KMS-11 (cell line): Measurements from ENCODE around the gene KCTD1.

ENCODE experiments used
- H2AFZ ChIP-seq: fragments of 200-600 bp; sonication (generic); 2 replicates; pipeline ENCODE4 v1.6.1; 2016; ENCODE audit warnings: antibody characterized with exemption, mixed run types, low read depth
- H3K27ac ChIP-seq: fragments of 200-600 bp; sonication (generic); 2 replicates; pipeline ENCODE4 v1.6.1; 2016; ENCODE audit warnings: mild to moderate bottlenecking, mixed run types
- H3K27me3 ChIP-seq: fragments of 200-600 bp; sonication (generic); 2 replicates; pipeline ENCODE4 v1.6.1; 2017; ENCODE audit warnings: mild to moderate bottlenecking, low read depth, mixed run types, moderate library complexity; ENCODE audit not compliant: insufficient read depth
- H3K36me3 ChIP-seq: fragments of 200-600 bp; sonication (generic); 2 replicates; pipeline ENCODE4 v1.6.1; 2017; ENCODE audit warnings: mild to moderate bottlenecking, mixed run types; ENCODE audit not compliant: insufficient read depth
- H3K4me1 ChIP-seq: fragments of 200-600 bp; sonication (generic); 2 replicates; pipeline ENCODE4 v1.6.1; 2016; ENCODE audit warnings: mild to moderate bottlenecking, low read depth, mixed run types; ENCODE audit not compliant: poor library complexity, severe bottlenecking
- H3K4me2 ChIP-seq: fragments of 200-600 bp; sonication (generic); 2 replicates; pipeline ENCODE4 v1.7.0; 2016; ENCODE audit warnings: mild to moderate bottlenecking, mixed run types
- H3K4me3 ChIP-seq: fragments of 200-600 bp; sonication (generic); IDR thresholded peaks from 2 replicates; pipeline ENCODE4 v1.6.1; 2017; ENCODE audit warnings: low read depth, low read length, mixed read lengths; ENCODE audit not compliant: insufficient read depth
- H3K79me2 ChIP-seq: fragments of 200-600 bp; sonication (generic); 2 replicates; pipeline ENCODE4 v1.6.1; 2016; ENCODE audit warnings: low read depth, mixed run types; ENCODE audit not compliant: insufficient read depth
- H3K9ac ChIP-seq: fragments of 200-600 bp; sonication (generic); 2 replicates; pipeline ENCODE4 v1.6.1; 2016; ENCODE audit warnings: mild to moderate bottlenecking, mixed run types
- H4K20me1 ChIP-seq: fragments of 200-600 bp; sonication (generic); 2 replicates; pipeline ENCODE4 v1.6.1; 2016; ENCODE audit warnings: mild to moderate bottlenecking, mixed run types; ENCODE audit not compliant: insufficient read depth
- TF ChIP-seq, protein P1 (sequence below): fragments of 200-600 bp; sonication (generic); conservative IDR thresholded peaks from 2 replicates; pipeline ENCODE4 v1.6.1; 2017; ENCODE audit warnings: low read depth, mild to moderate bottlenecking, antibody characterized with exemption, low read length, moderate library complexity, mixed read lengths

The KCTD1 gene

GRCh38 chr18:26455639-26456038 lies 92.7 kb downstream of the KCTD1 start:
- no peaks in the 10 kb centered on the region for H4K20me1 ChIP-seq
- no peaks in the 10 kb centered on the region for H3K27me3 ChIP-seq
- H3K27ac ChIP-seq = no peak overlapping the region
- H3K4me3 ChIP-seq = no peak overlapping the region
- H3K4me1 ChIP-seq = peaks cover 40% of the 10 kb centered on the region
- no peak overlapping the region for H3K9ac ChIP-seq
- H2AFZ ChIP-seq = no peak overlapping the region
- TF ChIP-seq, protein P1, sequence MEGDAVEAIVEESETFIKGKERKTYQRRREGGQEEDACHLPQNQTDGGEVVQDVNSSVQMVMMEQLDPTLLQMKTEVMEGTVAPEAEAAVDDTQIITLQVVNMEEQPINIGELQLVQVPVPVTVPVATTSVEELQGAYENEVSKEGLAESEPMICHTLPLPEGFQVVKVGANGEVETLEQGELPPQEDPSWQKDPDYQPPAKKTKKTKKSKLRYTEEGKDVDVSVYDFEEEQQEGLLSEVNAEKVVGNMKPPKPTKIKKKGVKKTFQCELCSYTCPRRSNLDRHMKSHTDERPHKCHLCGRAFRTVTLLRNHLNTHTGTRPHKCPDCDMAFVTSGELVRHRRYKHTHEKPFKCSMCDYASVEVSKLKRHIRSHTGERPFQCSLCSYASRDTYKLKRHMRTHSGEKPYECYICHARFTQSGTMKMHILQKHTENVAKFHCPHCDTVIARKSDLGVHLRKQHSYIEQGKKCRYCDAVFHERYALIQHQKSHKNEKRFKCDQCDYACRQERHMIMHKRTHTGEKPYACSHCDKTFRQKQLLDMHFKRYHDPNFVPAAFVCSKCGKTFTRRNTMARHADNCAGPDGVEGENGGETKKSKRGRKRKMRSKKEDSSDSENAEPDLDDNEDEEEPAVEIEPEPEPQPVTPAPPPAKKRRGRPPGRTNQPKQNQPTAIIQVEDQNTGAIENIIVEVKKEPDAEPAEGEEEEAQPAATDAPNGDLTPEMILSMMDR = no peak
- no peak overlapping the region for H3K4me2 ChIP-seq
- H3K79me2 ChIP-seq = no peaks in the 10 kb centered on the region
- no peaks in the 10 kb centered on the region for H3K36me3 ChIP-seq

DNA sequence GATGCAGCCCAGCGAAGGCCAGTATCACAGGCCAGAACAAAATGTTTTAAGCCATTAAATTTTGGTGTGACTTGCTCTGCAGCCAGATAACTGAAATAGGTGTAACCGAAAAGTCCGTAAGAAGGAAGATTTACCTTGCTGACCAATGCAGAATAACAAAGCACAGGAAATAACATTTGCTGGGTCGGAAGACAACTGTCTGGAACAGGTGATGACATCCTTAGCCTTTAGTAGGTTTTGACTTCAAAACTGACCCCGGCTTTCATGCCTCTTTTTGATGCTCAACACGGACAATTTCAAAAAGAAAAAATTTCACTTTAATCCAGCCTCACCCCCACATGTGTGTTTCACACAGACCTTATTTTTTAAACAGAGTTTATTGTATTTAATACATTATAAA lies 93.7 kb downstream of the KCTD1 start:
- TF ChIP-seq, protein P1 = no peak
- Histone ChIP-seq H3K27ac (no peak overlapping the region), H2AFZ (no peak overlapping the region), H3K4me3 (no peak overlapping the region), H3K27me3 (no peaks in the 10 kb centered on the region), H3K9ac (no peak overlapping the region), H4K20me1 (no peaks in the 10 kb centered on the region), H3K4me2 (no peak overlapping the region), H3K79me2 (no peaks in the 10 kb centered on the region), H3K36me3 (no peaks in the 10 kb centered on the region), H3K4me1 (peaks cover 30% of the 10 kb centered on the region)

DNA sequence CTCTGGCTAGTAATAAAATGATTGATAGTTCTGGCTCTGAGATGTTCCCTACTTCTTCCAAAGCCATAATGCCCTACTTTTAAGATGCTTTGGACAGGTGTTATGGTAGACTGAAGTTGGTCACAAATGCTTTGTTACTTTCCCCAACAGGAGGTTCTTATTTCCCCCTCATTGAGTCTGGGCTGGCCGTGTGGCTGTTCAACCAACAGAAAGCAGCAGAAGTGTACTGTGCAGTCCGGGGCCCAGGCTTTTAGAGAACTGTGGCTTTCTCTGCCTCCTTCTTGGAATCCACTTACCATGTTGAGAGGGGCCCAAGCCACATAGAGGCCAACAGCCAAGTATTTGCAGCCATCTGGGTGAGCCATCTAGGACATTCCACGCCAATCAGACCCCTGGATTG lies 94.2 kb downstream of the KCTD1 start:
- H3K9ac ChIP-seq = no peak overlapping the region
- no peaks in the 10 kb centered on the region for H3K27me3 ChIP-seq
- H3K79me2 ChIP-seq = no peaks in the 10 kb centered on the region
- H3K36me3 ChIP-seq = no peaks in the 10 kb centered on the region
- H3K4me1 ChIP-seq = peaks cover 26% of the 10 kb centered on the region
- no peak overlapping the region for H2AFZ ChIP-seq
- H3K27ac ChIP-seq = no peak overlapping the region; the same call in 1 of the 2 replicates
- TF ChIP-seq, protein P1 = no peak
- H3K4me3 ChIP-seq = no peak overlapping the region
- no peak overlapping the region for H3K4me2 ChIP-seq
- H4K20me1 ChIP-seq = no peaks in the 10 kb centered on the region

- Histone ChIP-seq H3K79me2 (no peaks in the 10 kb centered on the region), H3K4me1 (peaks cover 22% of the 10 kb centered on the region), H3K27me3 (no peaks in the 10 kb centered on the region), H3K4me3 (no peak overlapping the region), H3K4me2 (peak overlapping the region; percentile 4; the same call in 1 of the 2 replicates), H3K9ac (no peak overlapping the region), H4K20me1 (no peaks in the 10 kb centered on the region), H2AFZ (no peak overlapping the region), H3K36me3 (no peaks in the 10 kb centered on the region), H3K27ac (no peak overlapping the region; the same call in 1 of the 2 replicates)
- TF ChIP-seq, protein P1 = no peak
Measured at GRCh38 chr18:26453386-26453901, 94.9 kb downstream of the KCTD1 start.
